GM15510 (cell line): ENCODE data around the gene CEACAM1.

ENCODE experiments used
- POLR2A ChIP-seq: IDR thresholded peaks from 3 replicates; pipeline ENCODE4 v1.6.1; 2011; ENCODE audit warnings: borderline replicate concordance; ENCODE audit not compliant: insufficient read length; ENCODE audit errors: extremely low read depth

The CEACAM1 gene

DNA sequence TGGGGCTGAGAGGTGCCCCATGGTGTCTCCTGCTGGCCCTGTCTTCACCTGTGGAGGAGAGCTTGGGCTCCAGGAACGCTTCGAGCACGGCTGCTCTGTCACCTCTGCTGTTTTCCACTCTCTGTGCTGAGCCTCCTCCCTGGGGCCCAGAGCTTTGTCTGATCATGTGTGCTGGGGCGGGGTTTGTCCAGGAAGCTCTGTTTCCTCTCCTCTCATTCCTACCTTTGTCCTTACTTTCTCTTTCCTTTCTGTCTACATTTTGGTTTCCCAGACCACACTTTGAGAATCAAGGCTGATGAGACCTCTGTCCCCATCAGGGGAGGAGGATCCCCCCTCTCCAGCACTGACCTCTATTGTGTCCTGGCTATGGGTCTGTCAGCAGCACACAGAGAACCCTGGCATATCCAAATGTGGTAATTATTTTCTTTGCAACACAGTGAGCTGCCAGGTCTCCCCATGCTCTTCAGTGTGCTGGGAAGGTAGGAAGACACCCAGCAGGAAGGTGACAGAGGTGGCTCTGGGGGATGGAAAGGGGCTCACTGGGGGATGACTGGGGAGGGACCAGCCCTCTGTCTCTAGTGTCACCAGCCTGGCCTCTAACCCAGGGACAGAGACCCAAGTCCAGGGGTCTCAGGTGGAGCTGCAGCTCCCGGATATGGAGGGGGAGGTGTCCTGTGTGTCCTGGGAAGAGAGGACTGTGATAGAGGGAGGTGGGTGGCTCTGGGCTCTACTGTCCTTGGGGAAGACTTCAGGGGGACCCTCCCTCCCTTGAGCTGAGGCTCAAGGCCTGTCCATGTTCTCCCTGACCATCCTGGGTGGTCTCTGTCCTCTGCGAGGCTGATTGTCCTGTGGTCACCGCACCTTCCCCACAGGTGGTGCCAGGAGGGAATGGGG, at the start of gene CEACAM1:
TSS of gene CEACAM1 (minus strand) at position 128 of the 894 bp plus-strand sequence. CDS start at position 21, 107 bp downstream.
- peak; percentile 29 for TF ChIP-seq POLR2A

DNA sequence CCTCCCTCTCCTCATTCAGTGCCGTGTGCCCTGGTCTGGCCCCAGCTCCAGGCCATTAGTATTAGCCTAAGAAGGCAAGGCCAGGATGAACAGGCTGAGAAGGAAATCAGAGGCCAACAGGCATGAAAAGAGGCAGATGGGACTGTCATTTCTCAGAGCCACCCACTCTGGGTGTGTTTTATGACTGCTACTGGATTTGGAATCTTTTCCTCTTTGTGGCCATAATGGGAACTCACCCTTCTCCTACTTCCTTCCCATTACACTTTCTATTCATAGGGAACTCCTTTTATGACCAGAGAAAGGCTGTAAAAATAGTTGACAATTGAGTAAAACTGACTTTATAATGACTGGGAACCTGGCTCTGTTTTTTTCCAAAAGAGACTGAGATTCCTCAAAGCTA, 48.7 kb upstream of the CEACAM1 start:
- TF ChIP-seq POLR2A = no peak

DNA sequence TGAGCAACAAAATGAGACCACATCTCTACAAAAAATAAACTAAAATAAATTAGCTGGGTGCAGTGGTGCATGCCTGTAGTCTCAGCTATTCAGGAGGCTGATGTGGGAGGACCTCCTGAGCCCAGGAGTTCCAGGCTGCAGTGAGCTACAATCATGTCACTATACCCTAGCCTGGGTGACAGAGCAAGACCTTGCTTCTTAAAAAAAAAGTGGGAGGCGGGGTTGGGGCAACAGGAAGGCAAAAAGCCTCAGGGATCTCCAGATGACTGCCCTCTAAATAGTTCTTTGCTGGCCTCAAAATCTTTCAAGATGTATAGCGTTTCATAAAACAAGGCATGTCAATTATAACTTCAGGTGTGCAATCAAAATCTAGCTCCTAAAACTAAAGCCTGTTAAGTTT, 48.0 kb upstream of the CEACAM1 start:
- no peak for TF ChIP-seq POLR2A

DNA sequence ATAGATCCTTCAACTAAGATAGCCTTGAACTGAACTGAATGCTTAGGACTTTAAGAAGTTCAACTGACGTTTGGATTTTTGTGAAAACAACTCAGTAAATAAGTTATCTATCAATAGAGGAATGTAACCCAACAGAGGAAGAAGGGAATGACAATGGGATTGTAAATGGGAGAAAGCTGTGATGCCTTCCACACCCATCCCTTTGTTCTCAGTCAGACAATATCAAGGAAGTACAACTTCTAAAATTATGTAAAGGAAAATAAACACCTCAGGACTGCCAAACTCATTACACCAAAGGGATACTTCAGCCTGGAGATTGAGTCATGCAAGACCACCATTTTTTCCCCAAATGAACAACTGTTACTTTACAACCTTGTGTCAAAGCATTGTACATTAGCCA, 45.4 kb upstream of the CEACAM1 start:
- no peak for TF ChIP-seq POLR2A

DNA sequence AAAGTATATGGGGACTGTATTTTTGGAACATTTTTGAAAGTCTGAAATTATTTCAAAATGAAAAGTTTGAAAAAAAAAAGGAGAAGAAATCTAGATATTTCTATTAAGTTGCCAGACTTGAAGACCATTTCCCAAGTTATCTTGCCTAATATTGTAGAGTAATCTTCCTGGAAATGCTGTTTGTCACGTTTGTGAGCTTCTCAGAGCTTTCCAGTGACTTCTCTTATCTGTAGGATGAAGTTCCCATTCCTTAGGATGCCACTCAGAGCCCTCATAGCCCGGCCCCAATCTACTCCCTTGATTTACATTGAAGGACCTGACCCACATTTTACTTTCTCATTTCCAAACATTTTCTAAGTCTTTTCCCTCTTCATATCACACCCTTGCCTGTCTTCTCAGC, 42.8 kb upstream of the CEACAM1 start:
- TF ChIP-seq POLR2A = no peak

DNA sequence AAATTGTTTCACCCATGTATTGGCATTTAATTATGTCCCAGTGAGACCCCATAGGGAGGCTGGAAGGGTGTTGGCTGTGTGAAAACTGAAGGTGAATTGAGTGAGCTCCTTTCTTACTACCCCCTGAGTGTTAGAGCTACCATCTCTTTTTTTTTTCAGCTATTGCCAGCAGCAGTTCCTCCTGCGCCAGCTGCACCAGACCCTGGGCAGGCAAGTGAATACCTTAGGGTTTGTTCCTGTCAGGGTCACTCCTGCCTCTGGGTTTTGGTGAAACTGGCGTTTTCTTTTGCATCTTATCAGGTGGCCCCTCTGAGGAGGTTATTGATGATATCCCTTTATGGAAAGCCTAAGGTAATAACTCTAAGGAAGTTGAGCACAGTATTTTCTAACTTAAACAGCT, 40.9 kb upstream of the CEACAM1 start:
- no peak for TF ChIP-seq POLR2A

DNA sequence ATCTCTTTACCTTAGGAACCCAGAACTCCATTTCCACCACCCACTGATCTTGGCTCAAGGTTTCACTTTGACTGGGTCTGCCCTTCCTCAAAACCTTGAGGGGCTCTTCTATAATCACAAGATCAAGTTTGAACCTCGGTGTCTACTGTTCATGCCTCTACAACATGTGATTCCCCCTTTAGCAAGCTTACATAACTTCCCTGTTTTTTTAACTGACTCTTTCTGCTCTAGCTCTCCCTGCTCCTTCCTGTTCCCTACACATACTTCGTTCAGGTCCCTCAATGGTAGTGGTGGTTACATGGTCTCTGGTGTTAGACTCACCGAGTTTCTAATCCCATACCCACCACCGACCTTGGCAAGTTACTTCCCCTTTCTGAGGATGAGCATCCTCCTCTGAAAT, 39.7 kb upstream of the CEACAM1 start:
- TF ChIP-seq POLR2A = no peak

DNA sequence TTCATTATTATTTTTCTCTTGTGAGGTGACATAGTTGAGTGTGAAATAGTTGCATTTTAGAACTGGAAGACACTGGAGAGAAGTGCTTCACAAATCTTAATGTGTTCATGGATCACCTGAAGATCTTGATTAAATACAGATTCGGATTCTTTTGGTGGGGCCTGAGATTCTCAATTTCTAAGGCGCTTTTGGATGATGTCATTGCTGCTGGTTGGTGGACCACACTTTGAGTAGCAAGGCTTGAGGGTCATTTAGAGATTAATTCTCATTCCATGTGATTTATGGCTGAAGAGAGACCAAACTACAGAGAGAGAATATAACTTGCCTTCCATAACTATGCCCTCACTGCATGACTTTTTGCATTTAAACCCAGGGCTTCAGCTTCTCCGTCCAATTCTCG, 39.3 kb upstream of the CEACAM1 start:
- no peak for TF ChIP-seq POLR2A

DNA sequence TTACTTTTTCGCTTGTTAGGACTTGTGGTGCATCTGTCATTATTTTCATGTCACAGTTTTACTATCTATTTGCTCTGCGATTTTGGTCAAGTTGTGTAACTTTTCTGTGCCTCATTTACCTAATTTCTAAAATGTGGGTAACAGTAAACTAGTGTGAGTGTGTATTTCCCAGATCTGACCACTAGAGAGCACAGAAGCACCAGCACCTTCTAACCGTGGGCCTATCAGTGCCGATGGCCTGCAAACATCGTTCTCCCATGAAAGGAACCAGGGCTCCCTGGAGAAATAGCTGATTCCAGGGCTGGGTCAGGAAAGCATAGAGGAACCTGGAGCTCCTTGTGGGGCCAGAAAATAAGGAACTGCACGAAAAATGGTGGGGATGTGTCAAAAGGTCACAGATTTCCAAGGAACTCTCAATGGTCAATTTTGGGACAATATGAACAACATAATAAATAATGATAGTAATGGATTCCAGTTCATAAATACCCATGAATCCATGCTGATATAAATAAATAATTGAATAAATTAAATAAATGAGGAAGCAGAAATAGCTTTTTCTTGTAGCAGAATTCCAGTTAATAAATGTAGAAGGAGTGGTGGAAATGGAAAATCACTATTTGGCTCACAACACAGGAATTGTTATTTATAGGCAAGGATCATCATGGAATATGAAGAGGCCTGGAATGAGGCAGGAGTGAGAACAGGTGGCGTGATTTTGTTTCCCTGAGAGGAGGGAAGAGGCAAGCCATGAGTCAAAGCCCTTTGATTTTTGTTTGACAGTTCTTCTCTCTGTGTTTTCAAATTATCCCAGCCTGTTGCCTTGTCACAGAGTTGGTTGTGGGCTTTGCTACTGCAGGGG, 35.3 kb upstream of the CEACAM1 start:
- TF ChIP-seq POLR2A = no peak

DNA sequence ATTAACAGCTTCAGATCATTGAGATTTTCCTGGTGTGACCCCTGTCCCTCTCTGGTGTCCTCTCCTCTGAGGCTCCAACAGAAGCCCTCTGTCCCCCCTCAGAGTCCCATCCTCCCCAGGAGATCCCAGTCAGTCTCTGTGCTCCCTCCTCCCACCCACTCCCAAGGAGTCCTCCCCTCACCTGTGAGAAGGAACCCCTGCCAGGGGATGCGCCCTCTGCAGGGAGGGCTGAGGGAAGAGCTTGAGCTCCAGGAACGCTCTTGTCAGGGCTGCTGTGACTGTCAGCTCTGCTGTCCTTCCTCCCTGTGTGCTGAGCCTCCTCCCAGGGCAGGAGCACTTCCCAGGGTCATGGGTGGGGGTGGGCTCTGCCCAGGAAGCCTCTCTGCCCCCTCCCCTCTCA, 33.2 kb upstream of the CEACAM1 start:
- TF ChIP-seq POLR2A = no peak

DNA sequence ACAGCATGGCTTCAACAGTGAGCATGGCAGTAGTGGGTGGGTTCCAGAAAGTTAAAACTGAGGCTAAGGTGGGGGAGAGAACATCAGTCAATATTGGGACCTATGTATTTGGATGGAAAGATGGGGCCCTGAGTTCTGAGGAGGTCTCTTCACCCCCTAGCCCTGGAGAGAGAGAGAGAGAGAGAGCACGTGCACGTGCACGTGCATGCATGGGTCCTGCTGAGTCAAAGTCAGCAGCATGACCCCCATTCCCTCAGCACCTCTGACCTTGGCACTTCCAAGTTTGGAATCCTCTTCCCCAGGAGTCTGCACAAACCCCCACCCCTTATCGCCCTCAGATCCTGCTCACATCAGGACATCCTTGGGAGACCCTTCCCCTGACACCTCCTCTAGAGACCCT, 32.5 kb upstream of the CEACAM1 start:
- no peak for TF ChIP-seq POLR2A

DNA sequence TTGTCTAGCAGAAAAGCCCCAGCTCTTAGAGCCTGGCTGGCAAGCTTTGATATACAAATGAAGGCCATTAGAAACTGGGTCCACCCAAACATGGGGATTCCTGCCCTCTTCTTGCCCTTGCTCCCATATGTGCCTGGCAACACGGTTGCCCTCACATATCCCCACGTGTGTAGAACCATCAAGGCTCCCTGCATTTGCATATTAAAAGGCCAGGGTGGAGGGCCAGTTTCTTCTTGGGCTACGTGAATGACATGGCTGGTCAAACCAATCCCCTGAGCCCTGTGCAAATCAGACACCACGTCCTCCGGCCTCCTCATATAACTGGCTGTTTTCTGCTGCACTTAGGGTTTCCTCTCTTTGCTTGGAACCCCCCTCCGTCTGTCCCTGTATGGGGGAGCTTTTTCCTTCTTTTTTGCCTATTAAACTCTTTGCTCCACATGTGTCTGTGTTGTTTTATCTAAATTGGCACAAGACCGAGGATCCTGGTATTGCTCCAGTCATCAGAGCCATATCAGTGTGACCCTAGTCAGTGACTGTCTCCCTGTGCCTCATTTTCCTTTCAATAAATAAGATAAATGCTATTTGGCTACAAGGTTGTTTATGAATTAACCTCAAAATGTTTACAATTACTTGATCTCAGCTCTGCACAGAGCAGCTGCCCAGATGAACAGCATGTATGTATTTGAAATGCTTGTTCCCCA, 30.3 kb upstream of the CEACAM1 start:
- no peak for TF ChIP-seq POLR2A

DNA sequence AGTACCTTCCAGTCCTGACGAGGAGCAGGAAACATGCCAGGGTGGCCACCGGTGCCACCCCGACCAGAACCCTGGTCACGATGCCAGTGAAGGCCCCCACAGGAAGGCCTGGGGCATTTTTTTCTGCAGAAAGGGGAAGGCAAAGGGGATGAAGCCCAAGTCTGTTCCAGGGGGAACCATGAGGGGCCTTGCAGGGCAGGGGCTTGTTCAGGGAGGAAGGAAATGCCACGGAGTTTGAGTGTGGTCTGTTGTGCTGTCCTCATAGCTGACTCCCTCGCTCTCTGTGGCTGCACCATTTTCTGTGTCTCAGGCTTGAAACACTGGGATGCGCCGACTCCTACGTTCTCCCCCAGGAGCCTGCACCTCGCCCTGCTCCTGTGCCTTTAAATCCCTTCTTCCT, 27.5 kb upstream of the CEACAM1 start:
- no peak for TF ChIP-seq POLR2A

DNA sequence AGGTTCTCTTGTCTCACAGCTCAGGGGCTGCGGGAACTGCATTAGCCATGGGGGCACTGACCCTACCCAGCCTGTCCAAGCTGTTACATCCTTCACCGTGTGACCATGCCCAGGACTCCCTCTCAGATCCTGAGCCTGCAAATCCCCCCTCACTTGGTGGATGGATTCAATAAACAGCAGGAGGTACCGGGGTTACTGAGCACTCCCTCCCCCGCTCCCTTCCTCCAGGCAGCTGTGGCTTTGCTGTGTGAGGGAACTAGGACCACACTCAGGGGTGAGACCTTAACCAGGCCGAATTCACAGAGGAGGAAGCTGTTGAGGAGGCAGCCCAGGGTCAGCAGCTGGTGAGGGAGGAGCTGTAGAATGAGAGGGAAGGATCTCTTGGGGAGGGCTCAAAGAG, 27.0 kb upstream of the CEACAM1 start:
- no peak for TF ChIP-seq POLR2A

DNA sequence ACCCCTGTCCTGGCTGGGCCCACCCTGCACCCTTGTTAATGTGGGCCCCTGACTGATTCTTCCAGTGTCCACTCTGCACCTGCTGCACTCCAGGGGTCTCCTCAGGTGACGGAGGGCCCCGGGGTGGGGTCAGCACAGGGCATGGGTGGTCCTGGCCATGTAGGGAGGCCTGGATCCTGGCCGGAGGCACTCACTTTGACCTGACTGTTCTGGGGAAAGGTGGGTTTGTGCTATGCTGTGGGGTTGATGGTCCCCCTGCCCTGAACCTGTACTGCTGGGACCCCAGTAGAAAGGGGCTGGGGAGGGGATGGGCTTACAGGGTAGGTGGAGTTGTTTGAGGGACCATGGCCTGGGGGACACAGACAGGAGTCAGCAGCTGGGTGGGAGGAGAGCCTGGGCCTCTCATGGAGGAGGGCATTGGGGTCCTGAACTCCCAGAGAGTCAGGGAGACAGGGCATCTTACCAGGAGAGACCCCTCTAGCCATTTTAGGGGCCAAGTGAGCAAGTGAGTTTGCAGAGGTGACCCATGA, 25.8 kb upstream of the CEACAM1 start:
- no peak for TF ChIP-seq POLR2A
